NOMO-1 (cell line): ENCODE measurements around the gene GCNT1.
A peak's percentile ranks its signal among the peaks of the same experiment; 100 is the strongest.
"Not testable (repeated sequence)": the region's sequence is repeated elsewhere in the genome, so short reads cannot be mapped to it uniquely, and the experiment has no call there.

Experiments
- DNase-seq, 2 experiments: peaks; one replicate each; lab custom pipeline; 2025; ENCODE audit not compliant: unreplicated experiment in 2 of 2; lab: John Stamatoyannopoulos, UW

GCNT1 gene

GRCh38 chr9:76479337-76479736 is 20.4 kb downstream of the GCNT1 start:
- not testable (repeated sequence) for DNase-seq

GRCh38 chr9:76486151-76486550 is 27.2 kb downstream of the GCNT1 start:
- DNase-seq, result no peak

- peak in 1 of 2 experiments; percentile 14 for DNase-seq
Observed at GRCh38 chr9:76490249-76490990, 31.4 kb downstream of the GCNT1 start.

DNA sequence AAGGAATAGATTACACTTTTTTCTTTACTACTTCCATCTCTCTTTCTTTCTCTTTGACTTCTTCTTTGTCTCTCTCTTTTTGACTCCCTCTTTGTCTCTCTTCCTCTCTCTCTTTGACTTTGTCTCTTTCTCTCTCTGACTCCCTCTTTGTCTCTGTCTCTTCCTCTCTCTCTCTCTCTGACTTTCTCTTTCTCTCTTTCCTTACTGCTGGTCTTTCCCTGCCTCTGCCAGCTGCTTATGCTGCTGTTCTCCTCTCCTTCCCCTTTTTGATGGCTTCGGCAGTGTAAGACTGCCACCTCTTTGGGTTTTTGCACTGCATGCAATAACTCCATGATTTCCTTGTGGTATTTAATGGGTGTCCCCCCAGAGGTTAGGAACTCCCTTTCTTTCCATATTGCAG is 32.1 kb downstream of the GCNT1 start:
- DNase-seq, result peak in 1 of 2 experiments; percentile 8

GRCh38 chr9:76493496-76493895 is 34.5 kb downstream of the GCNT1 start:
- DNase-seq, result not testable (repeated sequence)

GRCh38 chr9:76500061-76500460 is 41.1 kb downstream of the GCNT1 start:
- no peak for DNase-seq

DNA sequence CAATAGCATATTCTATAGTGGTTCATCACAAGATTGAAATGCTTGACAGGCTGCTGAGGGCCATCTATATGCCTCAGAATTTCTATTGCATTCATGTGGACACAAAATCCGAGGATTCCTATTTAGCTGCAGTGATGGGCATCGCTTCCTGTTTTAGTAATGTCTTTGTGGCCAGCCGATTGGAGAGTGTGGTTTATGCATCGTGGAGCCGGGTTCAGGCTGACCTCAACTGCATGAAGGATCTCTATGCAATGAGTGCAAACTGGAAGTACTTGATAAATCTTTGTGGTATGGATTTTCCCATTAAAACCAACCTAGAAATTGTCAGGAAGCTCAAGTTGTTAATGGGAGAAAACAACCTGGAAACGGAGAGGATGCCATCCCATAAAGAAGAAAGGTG is 43.8 kb downstream of the GCNT1 start:
- peak in 1 of 2 experiments; percentile 26 for DNase-seq

DNA sequence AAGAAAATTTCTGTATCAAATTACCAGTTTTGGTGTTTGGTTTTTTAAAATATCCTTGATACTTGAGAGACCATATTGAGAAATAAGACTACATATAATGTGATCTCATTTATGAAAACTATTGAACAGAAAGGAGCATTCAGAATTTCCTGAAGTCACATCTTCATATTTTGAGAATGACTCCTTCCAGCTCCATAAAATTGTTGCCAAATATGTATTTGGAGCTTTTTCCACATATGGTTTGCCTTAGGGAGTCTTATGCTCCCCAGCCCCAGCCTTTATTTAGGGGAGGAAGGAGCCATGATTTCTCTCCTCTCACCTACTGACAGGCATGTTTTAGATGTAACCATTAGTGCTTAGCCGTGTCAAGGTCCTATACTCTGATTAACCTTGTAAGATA is 51.1 kb downstream of the GCNT1 start:
- DNase-seq, result no peak

DNA sequence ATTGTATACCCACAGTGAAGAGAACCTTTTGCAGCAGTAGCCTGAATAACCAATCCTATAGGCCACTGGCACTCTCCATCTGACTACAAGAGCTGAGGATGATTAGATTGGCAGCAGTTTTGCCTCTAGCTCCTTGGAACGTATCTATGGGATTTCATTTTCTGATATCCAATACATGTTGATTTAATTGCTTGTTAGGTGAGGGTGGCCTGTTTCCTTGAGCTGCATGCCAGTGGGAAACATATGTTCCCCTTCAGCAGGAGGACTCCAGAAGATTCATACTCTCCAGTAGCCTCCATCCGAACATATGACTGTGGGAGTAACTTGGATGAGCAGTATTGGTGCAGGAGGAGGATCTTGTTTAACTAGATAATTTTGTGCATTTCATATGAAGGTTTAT is 51.5 kb downstream of the GCNT1 start:
- no peak for DNase-seq

DNA sequence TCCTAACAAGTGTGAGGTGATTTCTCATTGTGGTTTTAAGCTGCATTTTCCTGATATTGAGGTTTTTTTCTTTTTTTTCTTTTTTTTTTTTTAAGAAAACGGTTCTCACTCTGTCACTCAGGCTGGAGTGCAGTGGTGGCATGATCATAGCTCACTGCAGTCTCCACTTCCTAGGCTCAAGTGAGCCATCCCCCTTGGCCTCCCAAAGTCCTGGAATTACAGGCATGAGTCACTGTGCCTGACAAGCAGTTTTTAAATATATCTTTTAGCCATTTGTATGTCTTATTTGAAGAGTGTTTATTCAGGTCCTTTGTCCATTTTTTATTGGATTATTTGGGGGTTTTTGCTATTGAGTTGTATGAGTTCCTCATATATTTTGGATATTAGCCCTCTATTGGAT is 53.8 kb downstream of the GCNT1 start:
- DNase-seq, result no peak

- no peak for DNase-seq
Observed at GRCh38 chr9:76516350-76516749, 57.4 kb downstream of the GCNT1 start.

- DNase-seq, result no peak
Observed at GRCh38 chr9:76516871-76517270, 57.9 kb downstream of the GCNT1 start.

GRCh38 chr9:76519075-76519835 is 60.3 kb downstream of the GCNT1 start:
- no peak for DNase-seq

GRCh38 chr9:76521244-76521681 is 62.3 kb downstream of the GCNT1 start:
- no peak for DNase-seq

DNA sequence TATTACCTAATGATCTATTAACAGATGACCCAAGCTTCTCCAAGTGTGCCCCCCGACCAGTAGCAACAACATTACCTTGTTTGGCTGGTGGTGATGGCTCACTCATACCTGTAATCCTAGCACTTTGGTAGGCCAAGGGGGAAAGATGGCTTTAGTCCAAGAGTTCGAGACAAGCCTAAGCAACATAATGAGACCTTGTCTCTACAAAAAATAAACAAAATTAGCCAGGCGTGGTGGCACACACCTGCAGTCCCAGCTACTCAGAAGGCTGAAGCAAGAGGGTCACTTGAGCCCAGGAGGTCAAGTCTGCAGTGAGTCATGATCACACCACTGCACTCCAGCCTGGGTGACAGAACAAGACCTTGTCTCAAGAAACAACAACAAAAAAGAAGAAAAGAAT is 62.9 kb downstream of the GCNT1 start:
- DNase-seq, result no peak

DNA sequence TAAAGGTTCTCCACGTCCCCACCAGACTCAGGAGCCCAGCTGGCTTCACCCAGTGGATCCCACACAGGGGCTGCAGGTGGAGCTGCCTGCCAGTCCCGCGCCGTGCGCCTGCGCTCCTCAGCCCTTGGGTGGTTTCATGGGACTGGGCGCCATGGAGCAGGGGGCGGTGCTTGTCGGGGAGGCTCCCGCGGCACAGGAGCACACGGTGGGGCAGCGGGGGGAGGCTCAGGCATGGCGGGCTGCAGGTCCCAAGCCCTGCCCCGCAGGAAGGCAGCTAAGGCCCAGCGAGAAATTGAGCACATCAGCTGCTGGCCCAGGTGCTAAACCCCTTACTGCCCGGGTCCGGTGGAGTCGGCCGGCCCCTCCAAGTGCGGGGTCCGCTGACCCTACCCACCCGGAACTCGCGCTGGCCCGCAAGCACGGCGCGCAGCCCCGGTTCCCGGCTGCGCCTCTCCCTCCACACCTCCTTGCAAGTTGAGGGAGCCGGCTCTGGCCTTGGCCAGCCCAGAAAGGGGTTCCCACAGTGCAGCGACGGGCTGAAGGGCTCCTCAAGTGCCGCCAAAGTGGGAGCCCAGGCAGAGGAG is 64.7 kb downstream of the GCNT1 start:
- not testable (repeated sequence) for DNase-seq

- no peak for DNase-seq
Observed at GRCh38 chr9:76525196-76525595, 66.2 kb downstream of the GCNT1 start.

DNA sequence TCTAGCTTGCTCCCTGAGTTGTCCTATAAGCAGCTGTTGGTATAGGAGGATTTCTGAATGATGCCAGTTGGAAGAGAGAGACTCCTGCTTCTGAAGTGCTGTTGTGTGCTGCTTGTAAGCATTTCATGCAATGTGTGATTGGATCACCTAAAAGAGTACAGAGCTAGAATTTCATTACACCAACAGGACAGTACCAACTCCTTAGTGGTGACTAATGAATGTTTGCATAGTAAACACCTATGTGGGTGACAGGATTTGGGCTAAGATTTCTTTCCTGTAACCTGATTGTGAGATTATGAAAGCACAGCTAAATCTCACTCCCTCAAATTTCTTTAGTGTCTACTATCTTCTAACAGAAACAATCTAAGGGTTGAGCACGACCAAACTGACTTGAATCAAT is 67.0 kb downstream of the GCNT1 start:
- no peak for DNase-seq

- DNase-seq, result no peak
Observed at GRCh38 chr9:76528056-76528455, 69.1 kb downstream of the GCNT1 start.

DNA sequence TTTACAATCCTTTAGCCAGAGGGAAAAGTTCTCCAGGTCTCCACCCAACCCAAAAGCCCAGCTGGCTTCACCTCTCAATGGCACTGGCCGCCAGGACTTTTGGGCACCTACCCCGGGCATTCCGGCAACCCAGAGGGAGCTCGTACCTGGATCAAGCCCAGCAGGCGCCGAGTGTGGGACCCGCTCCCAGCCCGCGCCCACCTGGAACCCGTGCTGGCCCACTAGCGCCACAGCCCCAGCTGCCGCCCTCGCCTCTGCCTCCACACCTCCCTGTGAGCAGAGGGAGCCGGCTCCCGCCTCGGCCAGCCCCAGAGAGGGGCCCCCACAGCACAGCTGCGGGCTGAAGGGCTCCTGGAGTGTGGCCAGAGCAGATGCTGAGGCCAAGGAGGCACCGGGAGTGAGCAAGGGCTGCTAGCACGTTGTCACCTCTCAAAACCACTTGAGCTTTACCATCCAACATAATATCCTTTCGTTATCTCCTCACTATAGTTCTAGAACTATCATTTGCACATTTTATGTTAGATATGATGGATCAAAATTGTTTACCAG is 69.7 kb downstream of the GCNT1 start:
- no peak for DNase-seq

DNA sequence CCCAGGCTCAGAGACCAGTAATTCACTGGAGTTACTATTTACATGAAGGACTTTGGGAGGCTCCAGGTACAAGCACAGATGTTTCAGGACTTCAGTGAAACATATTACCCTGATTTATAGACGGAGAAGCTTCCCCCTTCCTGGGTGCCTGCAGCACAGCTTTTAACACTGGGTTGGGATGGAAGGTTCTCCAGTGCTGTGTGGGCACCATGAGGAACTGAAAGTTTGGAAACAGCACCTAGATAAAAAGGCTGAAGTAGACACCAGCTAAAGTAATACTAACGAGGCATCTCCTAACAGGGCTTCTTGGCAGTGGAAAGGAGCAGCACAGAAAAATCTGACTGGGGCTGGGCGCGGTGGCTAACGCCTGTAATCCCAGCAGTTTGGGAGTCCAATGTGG is 70.7 kb downstream of the GCNT1 start:
- DNase-seq, result peak in 1 of 2 experiments; percentile 19
